ENCODE results near the gene ACTN4.

ACTN4 gene

GRCh38 chr19:38690146-38690545 lies 42.7 kb downstream of the ACTN4 start:
- peak overlapping the region; percentile 75 for H3K27ac Mint-ChIP-seq
- ATAC-seq: no peak

DNA sequence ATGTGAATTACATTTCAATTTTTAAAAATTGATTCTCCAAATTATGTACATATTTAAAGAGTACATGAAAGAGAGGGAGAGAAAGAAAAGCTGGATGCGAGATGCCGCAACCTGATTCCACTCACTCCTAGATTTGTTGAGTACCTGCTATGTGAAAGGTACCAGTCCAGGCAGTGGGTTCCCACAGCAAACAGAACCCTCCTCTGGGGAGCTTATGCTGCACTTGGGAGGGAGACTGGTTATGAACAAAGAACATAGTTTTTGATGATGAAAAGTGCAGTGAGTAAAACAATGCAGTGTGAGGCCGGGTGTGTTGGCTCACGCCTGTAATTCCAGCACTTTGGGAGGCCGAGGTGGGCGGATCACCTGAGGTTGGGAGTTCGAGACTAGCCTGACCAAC lies 43.4 kb downstream of the ACTN4 start:
- ATAC-seq (no peak), DNase-seq (ENCODE audit: low spot score in 2 of 2) (no peak)
- Mint-ChIP-seq H3K4me1 (peaks cover 91% of the 10 kb centered on the region), H3K36me3 (peaks cover 20% of the 10 kb centered on the region), H3K27ac (peak overlapping the region; percentile 93), H3K4me3 (peak overlapping the region; percentile 66), H3K9me3 (no peaks in the 10 kb centered on the region)

More at GRCh38 chr19:38690146-38690545, 42.7 kb downstream of the ACTN4 start:
- Mint-ChIP-seq H3K36me3 (peaks cover 16% of the 10 kb centered on the region), H3K9me3 (no peaks in the 10 kb centered on the region), H3K4me1 (peaks cover 91% of the 10 kb centered on the region), H3K4me3 (no peak overlapping the region)
- no peak for DNase-seq (ENCODE audit: low spot score in 2 of 2)

DNA sequence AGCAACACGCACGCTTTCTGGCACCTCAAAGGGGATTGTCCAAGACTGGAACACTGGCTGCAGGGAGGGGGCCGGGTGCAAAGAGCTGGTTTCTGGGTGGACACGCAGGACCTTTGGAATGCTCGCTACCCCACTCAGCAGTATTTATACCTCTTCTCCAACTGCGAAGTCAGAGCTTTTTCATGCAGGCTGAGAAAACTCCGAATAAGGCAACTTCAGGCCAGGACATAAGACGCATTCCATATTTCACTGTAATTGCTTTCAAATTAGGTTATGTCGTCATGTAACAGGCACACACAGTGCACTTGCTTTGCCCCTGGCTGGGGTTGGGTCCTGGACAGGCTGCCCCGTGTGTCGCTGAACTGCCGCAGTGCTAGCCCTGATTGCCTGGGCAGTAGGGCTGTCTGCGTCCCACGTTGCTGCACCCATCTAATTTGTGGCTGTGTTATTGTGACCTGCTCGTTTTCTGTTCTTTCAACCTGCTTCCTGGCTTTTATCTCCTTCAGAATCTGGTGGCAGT lies 44.5 kb downstream of the ACTN4 start:
- ATAC-seq (no peak), DNase-seq (ENCODE audit: low spot score in 2 of 2) (no peak)
- Mint-ChIP-seq H3K36me3 (peaks cover 26% of the 10 kb centered on the region), H3K4me3 (peak overlapping the region; percentile 66), H3K4me1 (peaks cover 91% of the 10 kb centered on the region), H3K27ac (peak overlapping the region; percentile 93), H3K9me3 (no peaks in the 10 kb centered on the region)

GRCh38 chr19:38692458-38693379 lies 45.3 kb downstream of the ACTN4 start:
- Mint-ChIP-seq H3K4me3 (peak overlapping the region; percentile 66), H3K36me3 (peaks cover 33% of the 10 kb centered on the region), H3K27ac (peak overlapping the region; percentile 93), H3K9me3 (no peaks in the 10 kb centered on the region), H3K4me1 (peaks cover 91% of the 10 kb centered on the region)
- ATAC-seq (no peak), DNase-seq (ENCODE audit: low spot score in 2 of 2) (no peak)

DNA sequence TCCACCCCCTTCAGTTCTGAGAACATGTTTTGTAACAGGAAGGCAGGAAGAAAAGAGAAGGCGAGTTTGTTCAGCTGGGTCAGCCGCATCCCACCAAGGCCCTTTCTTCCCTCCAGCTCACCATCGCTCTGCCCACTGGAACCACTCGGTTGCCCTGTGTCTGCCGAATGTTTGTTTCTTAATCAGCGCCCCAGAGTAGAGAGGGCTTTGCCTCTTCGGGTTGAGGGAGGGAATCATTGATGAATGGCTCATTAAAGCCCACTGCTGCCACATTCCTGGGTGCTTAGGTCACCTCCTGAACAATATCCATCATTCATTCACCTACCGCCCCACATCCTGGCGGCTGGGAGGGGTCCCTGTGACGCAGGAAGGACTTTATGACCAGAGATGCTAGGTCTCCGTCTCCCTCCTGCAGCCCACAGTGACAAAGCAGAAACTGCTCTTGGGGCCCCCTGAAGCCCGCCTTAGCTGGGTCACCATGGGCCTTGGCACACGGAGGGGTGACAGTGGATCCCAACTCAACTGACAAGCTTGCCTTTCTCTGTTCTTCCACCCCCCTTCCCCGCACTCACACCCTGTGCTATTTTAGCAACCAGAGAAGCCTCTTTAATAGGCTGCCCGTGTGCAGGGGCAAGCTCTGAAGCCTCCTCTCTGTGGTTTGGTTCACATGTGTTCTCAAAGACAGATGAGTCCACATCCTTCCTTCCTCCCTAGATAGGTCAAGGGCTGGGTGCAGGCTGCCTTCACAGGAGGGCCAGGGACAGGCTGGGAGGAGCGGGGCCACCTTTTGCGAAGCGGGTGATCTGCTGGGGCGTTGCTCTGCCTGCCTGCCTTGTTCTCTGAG lies 46.2 kb downstream of the ACTN4 start:
- Mint-ChIP-seq H3K4me1 (peaks cover 96% of the 10 kb centered on the region), H3K9me3 (no peaks in the 10 kb centered on the region), H3K4me3 (peak overlapping the region; percentile 66), H3K27ac (peak overlapping the region; percentile 93), H3K36me3 (peaks cover 38% of the 10 kb centered on the region)
- ATAC-seq: peak; percentile 90
- DNase-seq (ENCODE audit: low spot score in 2 of 2): peak; percentile 19 to 69

GRCh38 chr19:38695317-38695683 lies 47.9 kb downstream of the ACTN4 start:
- ATAC-seq: no peak
- Mint-ChIP-seq H3K27ac (peak overlapping the region; percentile 93), H3K9me3 (no peaks in the 10 kb centered on the region), H3K4me1 (peaks cover 93% of the 10 kb centered on the region), H3K36me3 (peaks cover 55% of the 10 kb centered on the region), H3K4me3 (peak overlapping the region; percentile 66)
- DNase-seq (ENCODE audit: low spot score in 2 of 2): no peak

- Mint-ChIP-seq H3K4me3 (peak overlapping the region; percentile 66), H3K27ac (peak overlapping the region; percentile 93), H3K9me3 (no peaks in the 10 kb centered on the region), H3K4me1 (peaks cover 87% of the 10 kb centered on the region), H3K36me3 (peaks cover 63% of the 10 kb centered on the region)
- DNase-seq (ENCODE audit: low spot score in 2 of 2): no peak
- no peak for ATAC-seq
Observed at GRCh38 chr19:38695832-38696728, 48.6 kb downstream of the ACTN4 start.

GRCh38 chr19:38696729-38697055 lies 49.2 kb downstream of the ACTN4 start:
- Mint-ChIP-seq H3K27ac (peak overlapping the region; percentile 78), H3K9me3 (no peaks in the 10 kb centered on the region), H3K4me3 (no peak overlapping the region), H3K36me3 (peaks cover 69% of the 10 kb centered on the region), H3K4me1 (peaks cover 81% of the 10 kb centered on the region)
- no peak for DNase-seq (ENCODE audit: low spot score in 2 of 2)
- no peak for ATAC-seq

GRCh38 chr19:38697197-38697596 lies 49.7 kb downstream of the ACTN4 start:
- DNase-seq (ENCODE audit: low spot score in 2 of 2): no peak
- no peaks in the 10 kb centered on the region for H3K9me3 Mint-ChIP-seq
- no peak overlapping the region for H3K4me3 Mint-ChIP-seq
- peak overlapping the region; percentile 78 for H3K27ac Mint-ChIP-seq
- peaks cover 74% of the 10 kb centered on the region for H3K36me3 Mint-ChIP-seq
- ATAC-seq: no peak
- H3K4me1 Mint-ChIP-seq: peaks cover 76% of the 10 kb centered on the region

DNA sequence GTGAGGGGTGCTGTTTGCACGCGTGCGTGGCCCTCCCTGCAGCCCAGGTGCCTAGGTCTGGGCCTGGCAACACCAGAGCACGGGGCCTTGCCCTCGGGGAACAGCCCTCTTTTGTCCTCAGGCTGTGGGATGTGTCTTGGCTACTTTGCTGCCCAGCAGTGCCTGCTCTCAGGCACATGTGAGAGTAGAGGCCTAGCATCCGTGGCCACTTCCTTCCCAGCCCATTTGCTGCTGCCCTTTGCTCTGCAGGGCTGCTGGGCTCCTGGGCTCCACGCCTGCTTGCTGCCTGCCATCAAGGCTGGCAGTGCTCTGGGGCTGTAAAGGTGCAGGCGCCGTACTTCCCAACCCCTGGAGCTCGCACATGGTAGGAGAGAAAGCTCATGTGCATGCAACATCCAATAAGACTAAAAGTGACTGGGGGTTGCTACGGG lies 50.2 kb downstream of the ACTN4 start:
- Mint-ChIP-seq H3K27ac (peak overlapping the region; percentile 78), H3K4me1 (peaks cover 71% of the 10 kb centered on the region), H3K36me3 (peaks cover 78% of the 10 kb centered on the region), H3K9me3 (no peaks in the 10 kb centered on the region), H3K4me3 (peak overlapping the region; percentile 8)
- no peak for ATAC-seq
- DNase-seq (ENCODE audit: low spot score in 2 of 2): no peak

- H3K4me3 Mint-ChIP-seq: peak overlapping the region; percentile 8
- DNase-seq (ENCODE audit: low spot score in 2 of 2): no peak
- peak overlapping the region; percentile 78 for H3K27ac Mint-ChIP-seq
- ATAC-seq: no peak
- H3K4me1 Mint-ChIP-seq: peaks cover 64% of the 10 kb centered on the region
- no peaks in the 10 kb centered on the region for H3K9me3 Mint-ChIP-seq
- peaks cover 86% of the 10 kb centered on the region for H3K36me3 Mint-ChIP-seq
Observed at GRCh38 chr19:38698225-38699026, 51.0 kb downstream of the ACTN4 start.

DNA sequence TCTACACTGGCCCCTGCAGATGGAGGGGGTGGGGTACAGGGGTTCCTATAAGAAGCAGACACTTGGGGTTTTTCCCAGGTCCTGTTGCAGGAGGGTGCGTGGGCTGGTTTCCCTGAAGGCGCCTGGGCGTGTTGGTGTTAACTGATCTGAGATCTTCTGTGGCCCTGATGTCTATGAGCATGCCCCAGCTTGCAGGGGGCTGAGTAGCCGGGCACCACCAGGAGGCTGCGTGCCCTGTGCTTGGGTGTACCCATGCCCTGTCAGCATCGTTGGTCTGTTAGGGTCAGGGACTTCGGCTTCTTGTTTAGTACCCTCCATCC lies 51.5 kb downstream of the ACTN4 start:
- H3K36me3 Mint-ChIP-seq: peaks cover 88% of the 10 kb centered on the region
- ATAC-seq (peak; percentile 22), DNase-seq (ENCODE audit: low spot score in 2 of 2) (no peak)
- no peaks in the 10 kb centered on the region for H3K9me3 Mint-ChIP-seq
- peak overlapping the region; percentile 78 for H3K27ac Mint-ChIP-seq
- no peak overlapping the region for H3K4me3 Mint-ChIP-seq
- H3K4me1 Mint-ChIP-seq: peaks cover 64% of the 10 kb centered on the region

DNA sequence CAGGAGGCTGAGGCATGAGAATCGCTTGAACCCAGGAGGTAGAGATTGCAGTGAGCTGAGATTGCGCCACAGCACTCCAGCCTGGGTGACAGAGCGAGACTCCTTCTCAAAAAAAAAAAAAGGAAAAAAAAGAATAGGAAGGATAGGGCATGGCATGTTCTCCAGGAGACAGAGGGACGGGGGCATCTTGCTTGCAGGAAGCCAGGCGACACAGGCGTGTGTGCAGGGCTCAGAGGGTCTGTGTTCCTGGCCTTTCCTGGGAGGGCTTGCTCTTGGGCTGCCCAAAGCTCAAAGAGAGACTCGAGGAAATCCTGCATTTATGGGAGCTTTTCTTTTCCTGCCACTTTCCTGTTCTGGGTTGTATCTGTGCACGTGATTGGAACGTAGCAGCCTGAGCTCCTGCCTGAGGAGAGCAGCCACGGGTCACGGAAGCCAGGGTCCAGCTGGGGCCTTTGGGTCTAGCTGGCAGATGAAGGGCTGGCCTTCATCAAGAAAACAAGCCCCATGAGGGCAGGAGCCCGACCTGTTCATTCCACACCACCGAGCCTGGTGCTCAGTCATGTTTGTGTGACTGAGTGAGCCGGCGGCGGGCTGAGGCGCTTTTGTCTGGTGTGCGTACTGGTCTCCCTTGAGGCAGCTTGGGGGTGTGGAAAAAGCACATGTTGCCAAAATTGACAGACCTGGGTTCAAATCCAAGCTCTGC lies 52.3 kb downstream of the ACTN4 start:
- DNase-seq (ENCODE audit: low spot score in 2 of 2): no peak
- no peak for ATAC-seq
- Mint-ChIP-seq H3K9me3 (no peaks in the 10 kb centered on the region), H3K36me3 (peaks cover 90% of the 10 kb centered on the region), H3K4me1 (peaks cover 61% of the 10 kb centered on the region), H3K27ac (peak overlapping the region; percentile 78), H3K4me3 (no peak overlapping the region)

Data from stimulated activated effector memory CD8-positive, alpha-beta T cell treated with anti-CD3 and anti-CD28 coated beads, Interleukin-12 subunit alpha, Interleukin-12 subunit beta, amount 100 ng/mL, for 72 hours (primary cell).